PFSK-1 (cell line): ENCODE results near the gene ZNF207.

ENCODE experiments used
- POLR2AphosphoS5 ChIP-seq: IDR thresholded peaks from 2 replicates; pipeline ENCODE4 v1.6.1; 2012; ENCODE audit warnings: low read depth, mild to moderate bottlenecking, control low read depth, low read length, moderate library complexity
- SIN3A ChIP-seq: IDR thresholded peaks from 2 replicates; pipeline ENCODE4 v1.6.1; 2012; ENCODE audit warnings: mild to moderate bottlenecking, low read length, moderate library complexity, borderline replicate concordance; ENCODE audit not compliant: insufficient read depth
- TF ChIP-seq, protein P1 (sequence below), 2 experiments: IDR thresholded peaks; 2 replicates each; pipeline versions ENCODE4 v1.6.1 to v1.8.0; 2011 to 2012; ENCODE audit warnings: low read depth in 2 of 2, low read length in 2 of 2, control low read depth in 1 of 2, inconsistent platforms in 1 of 2, mild to moderate bottlenecking in 1 of 2, moderate library complexity in 1 of 2; ENCODE audit not compliant: insufficient read depth in 1 of 2

DNA sequence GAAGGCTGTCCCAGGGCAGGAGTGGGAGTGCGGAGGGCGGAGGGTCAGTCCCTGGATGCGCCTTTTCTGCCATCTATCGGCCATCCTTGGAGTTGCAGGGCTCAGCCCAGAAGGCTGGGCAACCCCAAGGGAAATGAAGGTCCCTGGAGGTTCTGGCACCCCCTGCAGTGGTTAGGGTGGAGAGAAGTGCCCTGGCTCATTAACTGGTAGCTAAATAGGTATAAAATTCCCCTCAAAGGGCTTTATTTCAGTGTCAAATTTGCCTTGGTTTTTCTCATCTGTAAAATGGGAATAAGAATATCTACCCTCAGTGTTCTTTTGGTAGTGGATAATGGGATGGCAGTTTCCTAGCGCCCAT, 30.4 kb upstream of the ZNF207 start:
- TF ChIP-seq, protein P1, sequence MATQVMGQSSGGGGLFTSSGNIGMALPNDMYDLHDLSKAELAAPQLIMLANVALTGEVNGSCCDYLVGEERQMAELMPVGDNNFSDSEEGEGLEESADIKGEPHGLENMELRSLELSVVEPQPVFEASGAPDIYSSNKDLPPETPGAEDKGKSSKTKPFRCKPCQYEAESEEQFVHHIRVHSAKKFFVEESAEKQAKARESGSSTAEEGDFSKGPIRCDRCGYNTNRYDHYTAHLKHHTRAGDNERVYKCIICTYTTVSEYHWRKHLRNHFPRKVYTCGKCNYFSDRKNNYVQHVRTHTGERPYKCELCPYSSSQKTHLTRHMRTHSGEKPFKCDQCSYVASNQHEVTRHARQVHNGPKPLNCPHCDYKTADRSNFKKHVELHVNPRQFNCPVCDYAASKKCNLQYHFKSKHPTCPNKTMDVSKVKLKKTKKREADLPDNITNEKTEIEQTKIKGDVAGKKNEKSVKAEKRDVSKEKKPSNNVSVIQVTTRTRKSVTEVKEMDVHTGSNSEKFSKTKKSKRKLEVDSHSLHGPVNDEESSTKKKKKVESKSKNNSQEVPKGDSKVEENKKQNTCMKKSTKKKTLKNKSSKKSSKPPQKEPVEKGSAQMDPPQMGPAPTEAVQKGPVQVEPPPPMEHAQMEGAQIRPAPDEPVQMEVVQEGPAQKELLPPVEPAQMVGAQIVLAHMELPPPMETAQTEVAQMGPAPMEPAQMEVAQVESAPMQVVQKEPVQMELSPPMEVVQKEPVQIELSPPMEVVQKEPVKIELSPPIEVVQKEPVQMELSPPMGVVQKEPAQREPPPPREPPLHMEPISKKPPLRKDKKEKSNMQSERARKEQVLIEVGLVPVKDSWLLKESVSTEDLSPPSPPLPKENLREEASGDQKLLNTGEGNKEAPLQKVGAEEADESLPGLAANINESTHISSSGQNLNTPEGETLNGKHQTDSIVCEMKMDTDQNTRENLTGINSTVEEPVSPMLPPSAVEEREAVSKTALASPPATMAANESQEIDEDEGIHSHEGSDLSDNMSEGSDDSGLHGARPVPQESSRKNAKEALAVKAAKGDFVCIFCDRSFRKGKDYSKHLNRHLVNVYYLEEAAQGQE (IDR thresholded peaks at IDR 0.05; ENCODE audit: insufficient read depth in 1 of 2, low read depth in 2 of 2, low read length in 2 of 2): no peak
- TF ChIP-seq POLR2AphosphoS5: no peak
- TF ChIP-seq SIN3A: no peak
